SW 1271 (cell line): Measurements from ENCODE around the gene MBTPS1.

ENCODE experiments used
- DNase-seq, 2 experiments: peaks; one replicate each; lab custom pipeline; 2025; lab: John Stamatoyannopoulos, UW

Gene MBTPS1

GRCh38 chr16:84036982-84037425, 79.7 kb downstream of the MBTPS1 start:
- no peak for DNase-seq

GRCh38 chr16:84036131-84036530, 80.6 kb downstream of the MBTPS1 start:
- no peak for DNase-seq

- DNase-seq, result no peak
Measured at GRCh38 chr16:84034516-84034915, 82.2 kb downstream of the MBTPS1 start.

- no peak for DNase-seq
Measured at GRCh38 chr16:84033251-84034195, 83.2 kb downstream of the MBTPS1 start.

GRCh38 chr16:84032458-84033178, 84.1 kb downstream of the MBTPS1 start:
- no peak for DNase-seq

GRCh38 chr16:84031556-84031955, 85.2 kb downstream of the MBTPS1 start:
- no peak for DNase-seq

- no peak for DNase-seq
Measured at GRCh38 chr16:84029297-84030047, 87.3 kb downstream of the MBTPS1 start.

GRCh38 chr16:84027625-84028024, 89.1 kb downstream of the MBTPS1 start:
- no peak for DNase-seq

- no peak for DNase-seq
Measured at GRCh38 chr16:84026606-84027005, 90.1 kb downstream of the MBTPS1 start.

GRCh38 chr16:84024854-84025253, 91.9 kb downstream of the MBTPS1 start:
- no peak for DNase-seq

GRCh38 chr16:84022644-84023043, 94.1 kb downstream of the MBTPS1 start:
- no peak for DNase-seq

- DNase-seq, result no peak
Measured at GRCh38 chr16:84021488-84021887, 95.3 kb downstream of the MBTPS1 start.

- DNase-seq, result no peak
Measured at GRCh38 chr16:84020353-84020752, 96.4 kb downstream of the MBTPS1 start.

- no peak for DNase-seq
Measured at GRCh38 chr16:84018710-84019109, 98.0 kb downstream of the MBTPS1 start.

GRCh38 chr16:84016477-84016876, 100.3 kb downstream of the MBTPS1 start:
- no peak for DNase-seq

- no peak for DNase-seq
Measured at GRCh38 chr16:84015399-84015798, 101.3 kb downstream of the MBTPS1 start.

- no peak for DNase-seq
Measured at GRCh38 chr16:84014570-84015327, 102.0 kb downstream of the MBTPS1 start.

GRCh38 chr16:84013787-84014569, 102.8 kb downstream of the MBTPS1 start:
- peak; percentile 25 to 44 for DNase-seq

- no peak for DNase-seq
Measured at GRCh38 chr16:84009282-84009681, 107.5 kb downstream of the MBTPS1 start.

GRCh38 chr16:84007965-84008364, 108.8 kb downstream of the MBTPS1 start:
- DNase-seq, result no peak

- no peak for DNase-seq
Measured at GRCh38 chr16:84007520-84007919, 109.2 kb downstream of the MBTPS1 start.
